H1 (cell line): ENCODE measurements around the gene TSPAN9. TPM values are rescaled to one million over a fixed set of nuclear protein-coding genes. Genes with fewer than 3 reads are reported as not detected.

Experiments
- HDAC6 ChIP-seq: IDR thresholded peaks from one replicate; pipeline ENCODE4 v1.7.1; 2012; ENCODE audit warnings: low read depth, mild to moderate bottlenecking, inconsistent platforms, low read length, moderate library complexity
- KDM4A ChIP-seq: IDR thresholded peaks from one replicate; pipeline ENCODE4 v1.7.1; 2012; ENCODE audit warnings: low read depth, mild to moderate bottlenecking, moderate library complexity, low read length, inconsistent platforms; ENCODE audit not compliant: severe bottlenecking
- RXRA ChIP-seq: IDR thresholded peaks from 2 replicates; pipeline ENCODE4 v1.6.1; 2011; ENCODE audit warnings: low read depth, mild to moderate bottlenecking, low read length, moderate library complexity; ENCODE audit not compliant: insufficient read depth
- SIN3A ChIP-seq, 2 experiments: IDR thresholded peaks in 1 of 2; conservative IDR thresholded peaks in 1 of 2; 2 replicates each; pipeline ENCODE4 v1.6.1; 2011 to 2012; ENCODE audit warnings: low read length in 2 of 2, improper control_type of control experiment in 1 of 2, low read depth in 1 of 2, mild to moderate bottlenecking in 1 of 2
- SUZ12 ChIP-seq: fragments of 200-600 bp; sonication (generic); IDR thresholded peaks from 2 replicates; pipeline ENCODE4 v1.6.1; 2012; ENCODE audit warnings: mild to moderate bottlenecking, inconsistent platforms, low read length, moderate library complexity, mixed read lengths
- TAF7 ChIP-seq: optimal IDR thresholded peaks from 2 replicates; pipeline ENCODE3; 2011; ENCODE audit warnings: low read depth, mild to moderate bottlenecking, inconsistent platforms, low read length, moderate library complexity, borderline replicate concordance
- polyA plus RNA-seq, 7 experiments: library from polyadenylated mRNA; depleted of rRNA in 3 of 7; stranded (reverse) in 5 of 7; unstranded in 2 of 7; fragments of >200 nt in 5 of 7; fragments of 200-250 nt in 2 of 7; gene quantifications; 1 replicate in 5 of 7; 2 replicates in 1 of 7; 4 replicates in 1 of 7; pipeline versions ENCODE4 v1.2.1 to v1.2.3, GENCODE V29; 2011 to 2013; ENCODE audit warnings: missing spikeins in 2 of 7, mixed read lengths in 2 of 7
- total RNA-seq: library from RNA; stranded (reverse); fragmentation: NEBNext Ultra II Directional; extraction: Animal tissue kit (Norgen Biotek cat#: 25700); gene quantifications from 2 replicates; pipeline ENCODE4 v1.2.1, GENCODE V29; 2021
- TF ChIP-seq, protein P1 (sequence below): IDR thresholded peaks from 2 replicates; pipeline ENCODE4 v1.6.1; 2011; ENCODE audit warnings: low read depth, mild to moderate bottlenecking, low read length; ENCODE audit not compliant: insufficient read depth

TSPAN9 gene
- total and polyA plus RNA-seq, 2 of the 8 experiments (the other 6 are each of a cell fraction or from before 2014, with no cell fraction given), result 11.5 to 29.1 TPM

DNA sequence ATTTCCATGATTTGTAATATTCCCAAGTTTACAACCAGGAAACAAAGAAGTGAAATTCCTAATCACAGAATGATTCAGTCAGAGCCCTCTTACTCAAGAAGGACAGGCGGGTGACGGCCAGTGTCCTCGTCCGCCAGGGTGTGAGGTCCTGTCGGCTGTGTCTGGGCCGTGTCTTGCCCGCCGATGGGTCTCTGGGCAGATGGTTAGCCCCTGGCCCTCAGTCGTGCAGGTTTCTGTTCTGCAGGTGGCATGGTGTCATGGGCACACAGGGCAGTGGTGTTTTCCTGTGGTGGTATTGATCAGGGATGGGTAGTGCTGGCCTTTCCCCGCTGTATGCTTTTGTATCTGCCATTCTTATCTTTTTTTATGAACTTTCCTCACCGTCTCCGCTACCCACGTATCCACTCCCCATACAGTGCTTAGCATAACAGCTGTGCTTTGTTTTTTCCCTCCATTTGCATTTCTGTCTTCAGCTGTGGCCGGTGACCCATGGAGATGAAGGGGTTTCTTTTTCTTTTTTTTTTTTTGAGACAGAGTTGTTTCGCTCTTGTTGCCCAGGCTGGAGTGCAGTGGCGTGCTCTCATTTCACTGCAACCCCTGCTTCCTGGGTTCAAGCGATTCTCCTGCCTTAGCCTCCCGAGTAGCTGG is 100.7 kb downstream of the TSPAN9 start (continued):
- TF ChIP-seq, protein P1, sequence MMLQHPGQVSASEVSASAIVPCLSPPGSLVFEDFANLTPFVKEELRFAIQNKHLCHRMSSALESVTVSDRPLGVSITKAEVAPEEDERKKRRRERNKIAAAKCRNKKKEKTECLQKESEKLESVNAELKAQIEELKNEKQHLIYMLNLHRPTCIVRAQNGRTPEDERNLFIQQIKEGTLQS, result no peak
- TF ChIP-seq HDAC6, result no peak
- no peak for TF ChIP-seq SUZ12
- TF ChIP-seq TAF7, result no peak
- no peak for TF ChIP-seq RXRA
- TF ChIP-seq SIN3A (conservative IDR thresholded peaks at IDR 0.05 in 1 of 2, IDR thresholded peaks at IDR 0.05 in 1 of 2; ENCODE audit: low read depth in 1 of 2, low read length in 2 of 2), result no peak
- no peak for TF ChIP-seq KDM4A
